GM18909 (cell line): ENCODE measurements around the gene ZFHX3.

ENCODE experiments used
- ATAC-seq: cut with Tn5 transposase; IDR thresholded peaks from one replicate; pipeline ENCODE4 v1.9.1; 2021; ENCODE audit warnings: mild to moderate bottlenecking; ENCODE audit not compliant: unreplicated experiment, poor library complexity

ZFHX3 gene

GRCh38 chr16:72985148-72985941 lies 62.6 kb downstream of the ZFHX3 start:
- ATAC-seq, result no peak

DNA sequence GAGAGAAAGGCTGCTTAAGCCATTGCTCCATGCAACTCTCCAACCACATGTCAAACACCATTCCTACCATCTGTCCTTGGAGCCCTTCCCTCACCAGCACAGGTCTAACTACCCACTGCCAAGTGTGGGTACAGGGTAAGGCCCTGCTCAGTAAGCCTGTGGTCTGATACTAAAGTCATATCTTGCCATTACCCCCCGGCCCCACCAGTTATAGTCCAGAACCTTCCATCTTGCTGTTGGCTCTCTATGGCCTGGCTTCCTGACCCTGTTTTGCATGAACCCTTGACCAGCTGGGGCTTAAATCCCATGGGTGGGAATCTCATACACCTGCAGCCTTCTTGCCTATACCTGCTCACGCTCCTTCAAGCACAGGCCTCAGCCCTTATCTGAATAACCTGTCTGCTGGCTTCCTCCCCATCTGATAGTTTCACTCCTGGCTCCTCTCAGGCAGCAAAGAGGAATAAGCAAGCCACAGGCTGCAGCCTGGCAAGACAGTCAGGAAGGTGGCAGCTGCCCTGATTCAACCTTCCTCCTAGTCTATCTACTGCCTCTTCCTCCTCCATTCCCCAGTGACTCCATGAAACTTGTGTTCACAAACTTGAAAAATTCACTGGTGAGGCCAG lies 64.1 kb downstream of the ZFHX3 start:
- ATAC-seq, result no peak

- no peak for ATAC-seq
Measured at GRCh38 chr16:72983241-72983640, 64.7 kb downstream of the ZFHX3 start.

- no peak for ATAC-seq
Measured at GRCh38 chr16:72979974-72980373, 68.0 kb downstream of the ZFHX3 start.

GRCh38 chr16:72978212-72978611 lies 69.7 kb downstream of the ZFHX3 start:
- no peak for ATAC-seq

GRCh38 chr16:72977127-72977526 lies 70.8 kb downstream of the ZFHX3 start:
- ATAC-seq, result no peak

GRCh38 chr16:72976438-72977064 lies 71.4 kb downstream of the ZFHX3 start:
- no peak for ATAC-seq

GRCh38 chr16:72975809-72976437 lies 72.0 kb downstream of the ZFHX3 start:
- ATAC-seq, result no peak

DNA sequence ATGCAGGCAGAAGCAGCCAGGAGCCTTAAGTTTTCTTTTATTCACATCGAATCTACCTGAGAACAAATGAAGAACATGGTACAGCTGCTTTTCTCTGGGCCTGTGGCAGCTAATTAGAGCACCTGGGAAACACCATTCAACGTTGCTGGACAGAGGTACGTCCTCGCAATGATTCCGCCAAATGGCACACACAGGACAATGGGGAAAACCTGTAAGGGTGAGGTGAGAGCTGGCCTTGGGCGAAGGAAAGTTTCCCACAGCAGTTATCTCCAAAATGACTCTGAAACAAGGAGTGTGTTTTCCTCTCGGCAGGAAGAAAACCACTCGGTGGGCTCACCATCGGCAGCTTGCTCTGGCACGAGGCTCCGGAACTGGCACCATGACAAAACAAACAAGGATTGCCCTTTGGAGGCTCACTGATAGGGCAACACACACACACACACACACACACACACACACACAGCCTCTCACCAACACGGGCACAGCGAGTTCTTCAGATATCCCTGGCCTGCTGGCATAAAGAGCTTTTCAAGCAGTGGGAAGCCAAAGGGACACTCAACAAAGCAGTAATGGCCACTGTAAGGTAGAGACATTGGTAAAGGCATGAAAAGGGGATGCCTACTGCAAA lies 73.7 kb downstream of the ZFHX3 start:
- no peak for ATAC-seq

- ATAC-seq, result no peak
Measured at GRCh38 chr16:72972878-72973571, 74.9 kb downstream of the ZFHX3 start.

DNA sequence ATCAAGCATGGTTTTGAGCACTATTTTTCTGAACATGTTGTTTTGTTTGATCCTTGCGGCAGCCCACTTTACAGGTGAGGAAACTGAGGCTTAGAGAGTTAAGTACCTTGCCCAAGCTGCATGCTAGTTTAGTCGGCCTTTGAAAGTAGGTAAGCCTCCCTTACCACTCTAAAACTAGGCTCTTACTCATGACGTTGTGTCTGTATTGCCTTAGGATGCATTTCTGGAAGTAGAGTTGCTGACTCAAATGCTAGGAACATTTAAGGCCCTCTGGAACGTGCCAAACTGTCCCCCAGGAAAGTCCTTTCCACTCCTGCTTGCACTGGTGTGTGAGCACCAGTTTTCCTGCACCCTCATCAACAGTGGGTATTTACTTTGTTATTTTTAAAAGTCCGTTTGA lies 76.6 kb downstream of the ZFHX3 start:
- no peak for ATAC-seq

DNA sequence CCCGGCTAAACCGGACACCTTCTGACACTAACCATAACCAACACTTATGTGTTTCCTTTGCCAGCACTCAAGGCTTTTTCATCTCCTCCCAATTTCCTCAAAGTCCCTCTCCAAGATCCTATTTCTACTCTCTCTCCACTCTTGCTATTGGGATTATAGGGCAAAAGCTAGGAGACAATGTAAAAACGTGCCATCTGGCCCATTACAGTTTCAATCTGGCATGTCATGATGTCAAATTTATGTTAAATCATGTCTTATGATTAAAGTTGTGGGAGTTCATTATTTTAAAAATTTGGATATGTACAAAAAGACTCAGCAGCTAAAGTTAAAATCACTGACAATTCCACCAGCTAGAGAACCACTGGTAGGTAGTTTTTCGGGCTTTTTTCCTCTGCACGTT lies 77.3 kb downstream of the ZFHX3 start:
- no peak for ATAC-seq

DNA sequence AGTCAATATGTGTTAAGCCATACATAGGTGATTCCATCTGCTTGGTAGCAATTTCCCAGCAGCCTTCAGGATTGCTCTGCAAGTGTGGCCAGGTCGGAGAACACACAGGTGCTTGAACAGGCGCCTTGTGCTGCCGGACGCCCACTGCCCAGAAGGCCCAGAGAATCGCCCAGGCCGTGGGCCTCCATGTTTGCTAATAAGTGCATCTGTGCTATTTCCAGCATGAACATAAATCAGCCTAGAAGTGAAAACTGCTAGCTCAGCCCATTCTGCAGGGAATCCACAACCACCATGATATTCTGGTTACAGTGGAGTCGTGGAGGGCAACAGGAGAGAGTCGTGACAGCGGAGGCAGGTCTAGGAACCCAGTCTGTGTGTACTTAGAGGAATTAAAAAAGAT lies 78.1 kb downstream of the ZFHX3 start:
- ATAC-seq, result no peak

- no peak for ATAC-seq
Measured at GRCh38 chr16:72969146-72969545, 78.8 kb downstream of the ZFHX3 start.

- no peak for ATAC-seq
Measured at GRCh38 chr16:72967941-72968340, 80.0 kb downstream of the ZFHX3 start.

- ATAC-seq, result no peak
Measured at GRCh38 chr16:72963533-72964315, 84.2 kb downstream of the ZFHX3 start.

DNA sequence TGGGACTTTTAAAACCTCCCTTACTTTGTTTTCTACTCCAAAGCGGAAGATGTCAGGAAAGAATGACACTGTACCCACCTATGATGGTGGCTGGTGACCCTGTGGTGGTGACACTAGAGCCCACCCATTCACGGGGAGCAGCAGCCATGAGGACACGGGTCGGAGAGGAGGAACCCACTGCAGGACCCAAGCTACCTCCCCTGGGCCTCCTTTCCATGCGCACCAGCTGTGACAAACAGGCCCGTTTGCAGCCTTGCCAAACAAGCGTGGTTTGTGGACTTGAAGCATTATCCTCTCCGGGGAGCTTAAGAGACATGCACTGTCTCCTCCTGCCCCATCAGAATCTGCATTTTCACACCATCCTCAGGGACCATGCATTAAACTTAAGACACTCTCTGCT lies 85.6 kb downstream of the ZFHX3 start:
- no peak for ATAC-seq

- no peak for ATAC-seq
Measured at GRCh38 chr16:72961863-72962262, 86.1 kb downstream of the ZFHX3 start.

GRCh38 chr16:72961115-72961832 lies 86.7 kb downstream of the ZFHX3 start:
- ATAC-seq, result no peak
